HG03103 (cell line): ENCODE measurements around the gene ASS1.
"Not testable (repeated sequence)": the region's sequence is repeated elsewhere in the genome, so short reads cannot be mapped to it uniquely, and the experiment has no call there.

Experiments used
- ATAC-seq: cut with Tn5 transposase; IDR thresholded peaks from one replicate; pipeline ENCODE4 v1.9.1; 2021; ENCODE audit warnings: low read depth; ENCODE audit not compliant: unreplicated experiment

The ASS1 gene

DNA sequence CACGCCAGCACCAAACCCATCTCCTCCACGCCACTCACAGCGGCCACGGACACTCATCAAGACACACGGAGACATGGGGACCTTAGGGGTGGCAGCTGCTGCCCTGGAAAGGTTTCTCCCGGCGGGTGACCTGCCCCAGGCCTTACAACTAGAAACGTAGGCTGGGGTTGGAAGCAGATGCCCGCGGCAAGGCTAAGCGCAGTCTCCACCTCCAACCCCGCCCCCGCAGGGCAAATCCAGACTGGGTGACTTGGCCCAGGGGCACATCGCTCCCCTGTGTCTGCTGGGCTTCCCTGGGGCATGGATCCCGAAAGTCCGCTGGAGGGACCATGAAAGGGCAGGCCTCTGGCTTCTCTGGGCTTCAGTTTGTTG lies 12.0 kb upstream of the ASS1 start:
- no peak for ATAC-seq

DNA sequence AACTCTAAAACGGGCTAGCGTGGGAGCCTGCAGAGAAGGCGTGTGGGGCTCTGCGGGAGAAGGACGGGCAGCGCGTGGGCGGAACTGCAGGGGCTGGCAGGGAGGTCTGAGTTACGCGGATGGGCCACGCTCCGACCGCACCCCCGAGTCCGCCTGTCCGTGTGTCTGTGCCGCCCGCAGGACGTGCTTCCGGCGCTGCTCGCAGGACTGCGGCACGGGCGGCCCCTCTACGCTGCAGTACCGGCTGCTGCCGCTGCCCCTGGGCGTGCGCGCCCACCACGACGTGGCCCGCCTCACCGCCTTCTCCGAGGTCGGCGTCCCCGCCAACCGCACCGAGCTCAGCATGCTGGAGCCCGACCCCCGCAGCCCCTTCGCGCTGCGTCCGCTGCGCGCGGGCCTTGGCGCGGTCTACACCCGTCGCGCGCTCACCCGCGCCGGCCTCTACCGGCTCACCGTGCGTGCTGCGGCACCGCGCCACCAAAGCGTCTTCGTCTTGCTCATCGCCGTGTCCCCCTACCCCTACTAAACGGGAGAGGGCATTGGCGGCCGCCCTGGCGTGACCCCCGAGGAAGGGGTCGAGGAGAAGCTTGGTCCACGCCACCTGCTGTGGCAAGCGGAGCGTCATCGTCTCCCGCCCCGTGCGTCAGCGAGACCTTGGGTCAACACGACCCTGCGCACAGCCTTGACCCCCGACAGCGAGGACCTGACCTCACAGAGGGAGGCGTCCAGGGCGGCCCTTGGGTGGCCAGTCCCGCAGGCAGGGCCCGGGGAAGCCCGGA lies 11.4 kb upstream of the ASS1 start:
- no peak for ATAC-seq

DNA sequence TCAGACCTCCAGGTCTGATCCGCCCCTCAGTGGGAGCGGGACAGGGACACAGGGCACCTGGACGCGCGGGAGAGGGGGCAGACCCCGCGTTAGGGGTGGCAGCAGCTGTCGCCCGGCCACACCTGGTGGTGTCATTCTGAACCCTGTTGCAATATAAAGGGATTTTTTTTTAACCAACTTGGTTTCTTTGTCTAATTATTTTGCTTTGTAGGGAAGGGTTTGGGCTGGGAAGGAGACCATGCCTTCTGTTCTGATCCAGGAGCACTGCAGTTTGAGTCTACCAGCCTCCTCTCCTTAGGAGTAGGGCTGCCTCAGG lies 10.9 kb upstream of the ASS1 start:
- ATAC-seq = no peak

DNA sequence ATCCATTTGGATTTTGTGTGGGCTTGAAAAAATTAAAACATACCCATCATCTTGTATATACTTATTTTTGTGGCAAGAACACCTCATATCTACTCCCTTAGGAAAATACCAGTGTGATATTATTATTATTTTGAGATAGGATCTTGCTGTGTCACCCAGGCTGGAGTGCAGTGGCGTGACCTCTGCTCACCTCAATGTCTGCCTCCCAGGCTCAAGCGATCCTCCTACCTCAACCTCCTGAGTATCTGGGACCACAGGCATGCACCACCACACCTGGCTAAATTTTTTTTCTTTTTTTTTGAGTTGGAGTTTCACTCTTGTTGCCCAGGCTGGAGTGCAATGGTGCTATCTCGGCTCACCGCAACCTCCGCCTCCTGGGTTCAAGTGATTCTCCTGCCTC lies 10.1 kb upstream of the ASS1 start:
- ATAC-seq = not testable (repeated sequence)

DNA sequence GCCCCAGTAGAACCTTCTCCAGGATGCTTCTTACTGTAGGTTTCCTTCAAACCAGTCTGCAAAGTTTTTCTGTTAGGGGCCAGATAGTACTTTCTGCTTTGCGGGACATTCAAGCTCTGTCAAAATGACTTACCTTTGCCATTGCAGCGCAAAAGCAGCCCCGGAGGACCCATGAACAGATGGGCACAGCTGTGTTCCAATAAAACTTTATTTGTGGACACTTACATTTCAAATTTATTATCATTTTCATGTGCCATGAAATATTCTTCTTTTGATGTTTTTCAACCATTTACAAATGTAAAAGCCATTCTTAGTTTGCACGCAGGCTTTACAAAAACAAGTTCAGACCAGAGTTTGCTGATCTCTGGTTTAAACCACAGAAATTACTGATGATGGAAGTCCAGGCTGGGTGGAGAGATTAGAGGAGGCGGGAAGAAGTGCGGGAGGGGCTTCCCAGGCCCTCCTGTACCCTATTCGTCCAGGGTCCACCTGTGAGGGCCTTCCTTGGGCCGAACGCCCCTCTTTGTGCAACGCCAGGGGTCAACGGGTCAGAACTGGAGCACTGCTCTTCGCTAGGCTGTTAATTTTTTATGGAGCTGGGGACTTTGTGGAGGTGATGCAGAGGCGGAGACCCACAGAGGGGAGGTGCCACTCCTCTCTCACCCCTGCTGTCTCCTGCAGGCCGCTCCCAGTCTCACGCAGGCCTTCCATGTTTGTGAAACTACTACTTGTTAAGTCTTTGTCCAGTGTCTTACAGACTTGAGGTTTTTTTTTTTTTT lies 7.6 kb upstream of the ASS1 start:
- ATAC-seq = no peak

DNA sequence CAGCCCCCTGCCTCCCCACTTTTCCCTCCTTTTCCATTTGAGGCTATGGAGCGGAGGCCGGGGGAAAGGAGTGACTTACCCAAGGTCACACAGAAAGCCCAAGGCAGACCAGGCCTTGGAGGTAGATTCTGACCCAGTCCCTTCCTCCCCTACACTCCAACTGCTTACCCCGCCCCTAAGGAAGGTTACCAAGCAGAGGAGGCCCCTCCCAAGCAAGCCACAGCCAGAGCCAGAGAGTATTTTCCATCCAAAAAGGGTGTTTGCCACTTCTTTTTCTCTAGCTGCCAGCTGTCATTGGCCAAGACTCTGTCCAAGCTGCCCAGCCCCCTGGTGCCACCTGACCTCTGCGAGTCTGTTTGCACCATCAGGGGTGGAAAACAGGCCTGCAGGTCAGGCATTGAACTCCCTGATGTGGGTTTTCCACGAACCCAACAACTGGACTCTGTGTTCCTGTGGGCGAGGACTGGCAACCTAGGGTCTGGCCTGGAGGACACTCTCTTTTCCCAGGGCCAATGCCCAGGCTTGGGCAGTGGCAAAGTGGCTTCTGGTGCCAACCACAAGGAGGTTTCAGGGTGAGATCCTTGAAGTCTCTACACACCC lies 6.3 kb upstream of the ASS1 start:
- no peak for ATAC-seq

DNA sequence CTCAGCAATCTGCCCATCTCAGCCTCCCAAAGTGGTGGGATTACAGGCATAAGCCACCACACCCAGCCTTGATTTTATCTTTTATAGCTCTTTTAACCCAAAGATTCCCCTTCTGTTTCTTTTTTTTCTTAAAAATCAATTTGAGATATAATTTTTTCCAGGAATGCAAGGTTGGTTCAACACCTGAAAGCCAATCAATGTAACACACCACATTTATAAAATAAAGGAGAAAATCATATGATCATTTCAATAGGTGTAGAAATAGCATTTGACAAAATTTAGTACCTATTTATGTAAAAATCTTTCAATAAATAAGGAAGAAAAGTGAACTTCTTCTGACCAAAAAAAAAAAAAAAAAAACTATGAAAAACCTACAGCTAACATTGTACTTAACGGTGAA lies 3.7 kb upstream of the ASS1 start:
- ATAC-seq = no peak

DNA sequence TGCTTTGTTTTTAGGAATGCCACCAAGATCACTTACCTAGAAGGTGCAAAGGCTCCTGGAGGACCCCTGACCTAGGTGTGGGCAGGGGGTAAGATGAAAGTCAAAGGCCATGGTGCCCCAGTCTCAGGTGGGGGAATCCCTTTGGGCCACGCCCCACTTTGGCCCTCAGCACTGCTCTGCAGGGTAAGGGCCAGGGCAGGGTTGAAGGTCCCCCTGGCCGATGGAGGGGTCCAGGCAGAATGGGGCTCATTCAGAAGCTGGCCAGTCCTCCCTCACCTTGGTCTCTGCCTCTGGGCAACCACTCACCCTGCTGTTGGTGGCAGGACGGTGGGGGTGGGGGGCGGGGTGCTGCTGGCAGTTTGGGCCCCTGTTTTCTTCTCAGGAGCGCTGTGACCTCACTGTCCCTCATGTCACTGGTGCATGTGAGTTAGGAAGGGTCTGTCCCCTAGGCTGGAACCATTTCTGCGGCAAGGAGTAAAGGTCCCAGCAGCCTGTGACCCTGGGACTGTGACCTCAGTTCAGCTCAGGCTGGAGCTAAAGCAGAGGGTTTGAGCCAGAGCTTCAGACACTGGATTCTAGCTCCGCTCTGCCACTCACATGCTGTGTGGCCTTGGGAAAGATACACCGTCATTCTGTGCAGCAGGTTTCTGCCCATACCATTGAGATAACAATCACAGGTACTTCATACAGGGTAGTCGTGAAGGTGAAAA lies 1.9 kb upstream of the ASS1 start:
- ATAC-seq = no peak

DNA sequence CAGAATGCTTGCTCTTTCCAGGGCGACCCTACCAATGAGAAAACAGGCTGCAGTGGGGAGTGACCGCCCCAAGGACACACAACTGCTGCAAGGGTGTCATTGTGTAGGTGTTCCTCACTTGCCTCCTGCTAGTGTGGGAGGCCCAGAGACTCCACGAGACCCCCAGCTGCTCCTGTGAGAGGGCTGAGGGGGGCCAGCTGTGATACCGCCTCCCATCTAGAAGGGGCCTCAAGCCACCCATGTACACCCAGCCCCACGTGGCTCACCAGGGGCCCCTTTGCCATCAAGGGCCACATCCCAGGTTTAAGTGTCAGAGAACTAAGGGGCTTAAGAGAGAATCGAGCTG lies 1.3 kb upstream of the ASS1 start:
- ATAC-seq = no peak

DNA sequence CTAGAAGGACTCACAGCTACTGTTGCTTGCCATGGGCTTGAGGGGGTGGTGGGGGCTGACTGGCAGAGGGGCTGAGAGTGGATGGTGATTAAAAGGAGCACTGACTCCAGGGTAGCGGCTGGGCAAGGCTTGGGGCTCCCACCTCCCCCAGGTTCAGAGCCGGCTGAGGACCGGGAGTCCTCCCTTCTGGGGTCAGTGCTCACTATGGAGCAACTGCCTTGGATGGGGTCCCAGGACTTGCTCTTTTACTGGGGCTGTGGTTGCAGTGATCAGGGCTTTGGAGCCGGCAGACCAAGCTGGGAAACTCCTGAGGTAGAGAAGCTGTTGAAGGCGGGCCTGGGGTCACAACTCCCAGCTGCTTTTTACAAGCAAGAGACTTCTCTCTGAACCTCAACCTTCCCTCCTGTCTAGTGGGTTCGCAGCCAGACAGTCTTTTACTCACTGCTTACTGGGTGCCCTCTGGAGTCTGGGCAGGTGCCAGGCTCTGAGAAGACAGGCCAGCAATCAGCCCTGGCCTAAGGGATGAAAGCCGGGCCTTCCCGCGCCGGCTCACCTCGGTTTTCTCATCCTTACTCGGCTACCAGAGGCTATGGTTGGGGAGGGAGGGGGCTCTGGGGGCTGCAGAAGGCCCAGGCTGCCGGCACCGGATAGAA lies 795 bp upstream of the ASS1 start:
- ATAC-seq = no peak

DNA sequence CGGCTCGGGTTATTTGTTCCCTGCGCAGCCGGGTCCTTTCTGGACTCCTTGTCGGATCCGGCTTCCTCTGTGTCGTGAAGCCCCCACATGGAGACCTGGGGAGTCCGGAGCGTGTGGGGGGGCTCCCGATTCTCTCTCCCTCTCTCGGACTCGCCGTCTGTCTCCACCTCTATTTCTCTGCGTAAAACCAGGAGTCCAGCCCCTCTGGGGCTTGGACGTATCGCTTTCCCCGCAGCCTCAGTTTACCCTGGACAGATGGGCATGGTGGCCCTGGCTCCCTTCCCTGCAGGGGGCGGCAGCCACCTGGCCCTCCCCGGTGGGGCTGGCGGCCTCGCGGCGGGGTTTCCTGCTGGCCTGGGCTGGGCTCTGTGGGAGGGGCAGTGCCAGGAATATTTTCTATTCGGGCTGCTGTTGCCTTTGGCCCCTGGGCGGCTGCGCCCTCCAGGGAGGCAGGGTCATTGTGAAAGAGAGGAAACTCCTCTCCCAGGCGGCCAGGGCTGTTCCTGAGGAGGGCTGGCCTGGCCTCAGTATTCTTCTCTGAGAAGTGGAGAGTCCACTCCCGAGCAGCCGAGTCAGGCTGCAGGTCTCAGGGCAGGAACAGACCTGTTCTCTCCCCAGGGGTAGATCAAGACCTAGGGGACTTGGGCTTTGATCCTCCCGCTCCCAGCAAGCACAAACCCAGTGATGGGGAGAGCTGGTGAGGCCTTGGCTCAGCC lies 665 bp downstream of the ASS1 start:
- ATAC-seq = no peak

DNA sequence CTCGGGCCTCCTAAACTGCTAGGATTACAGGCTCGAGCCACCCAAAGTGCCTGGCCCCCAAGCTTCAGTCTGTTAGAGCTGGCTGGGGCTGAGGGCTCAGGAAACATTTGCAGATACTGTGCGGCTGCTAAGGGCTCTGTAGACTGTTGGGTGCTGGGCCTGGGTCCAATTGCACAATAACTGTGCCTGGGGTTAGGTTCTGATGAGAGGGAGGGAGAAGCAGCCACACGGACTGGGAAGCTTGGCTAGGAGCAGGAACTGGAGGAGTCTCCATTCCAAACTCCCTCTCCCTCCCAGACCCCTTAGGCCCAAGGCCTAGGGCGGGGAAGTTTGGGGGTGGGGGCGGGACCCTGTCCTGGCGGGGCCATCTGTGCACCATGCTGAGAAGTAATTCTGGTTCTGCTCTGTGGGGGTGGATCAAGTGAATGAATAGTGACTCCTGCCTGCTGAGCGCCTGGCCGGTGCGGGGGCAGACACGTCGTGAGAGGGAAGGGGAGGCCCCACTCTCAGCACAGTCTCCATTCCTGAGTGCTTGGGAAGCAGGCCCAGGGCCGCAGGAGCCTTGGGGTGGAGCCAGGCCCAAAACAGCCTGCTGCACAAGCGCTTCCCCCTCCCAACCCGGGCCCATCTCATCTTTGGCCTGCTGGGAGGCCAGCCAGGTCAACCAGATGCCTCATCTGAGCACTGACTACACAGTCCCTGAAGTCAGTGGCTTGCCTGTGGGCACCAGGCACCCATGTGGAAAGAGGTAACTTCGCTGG lies 1.5 kb downstream of the ASS1 start:
- no peak for ATAC-seq

DNA sequence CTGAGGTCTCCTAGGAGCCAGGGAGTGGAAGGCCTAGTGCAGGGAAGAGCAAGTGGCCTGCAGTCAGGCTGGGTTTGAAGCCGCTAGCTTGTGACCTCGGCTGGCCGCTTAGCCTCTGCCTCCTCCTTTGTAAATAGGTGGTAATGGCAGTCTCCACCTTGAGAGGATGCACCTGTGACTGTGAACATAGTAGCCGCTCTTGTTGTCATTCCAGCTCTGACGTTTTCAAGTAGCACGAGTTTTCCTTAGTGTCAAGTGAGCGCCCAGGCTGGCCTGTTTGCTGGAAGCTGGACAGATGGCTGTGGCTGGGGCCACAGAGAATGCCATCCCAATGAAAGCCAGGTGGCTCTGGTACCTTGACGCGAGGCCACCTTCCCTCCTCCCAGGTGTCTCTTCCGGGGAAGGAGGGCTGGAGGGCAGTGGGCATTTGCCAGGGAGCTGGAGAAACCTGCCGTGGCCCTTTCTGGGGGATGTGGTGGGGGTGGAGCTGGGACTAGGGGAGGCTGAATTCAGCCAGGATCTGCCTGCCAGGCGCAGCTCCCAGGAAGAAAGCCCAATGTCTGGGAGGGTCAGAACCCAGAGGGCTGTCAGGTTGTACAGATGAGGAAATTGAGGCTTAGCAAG lies 2.5 kb downstream of the ASS1 start:
- no peak for ATAC-seq

DNA sequence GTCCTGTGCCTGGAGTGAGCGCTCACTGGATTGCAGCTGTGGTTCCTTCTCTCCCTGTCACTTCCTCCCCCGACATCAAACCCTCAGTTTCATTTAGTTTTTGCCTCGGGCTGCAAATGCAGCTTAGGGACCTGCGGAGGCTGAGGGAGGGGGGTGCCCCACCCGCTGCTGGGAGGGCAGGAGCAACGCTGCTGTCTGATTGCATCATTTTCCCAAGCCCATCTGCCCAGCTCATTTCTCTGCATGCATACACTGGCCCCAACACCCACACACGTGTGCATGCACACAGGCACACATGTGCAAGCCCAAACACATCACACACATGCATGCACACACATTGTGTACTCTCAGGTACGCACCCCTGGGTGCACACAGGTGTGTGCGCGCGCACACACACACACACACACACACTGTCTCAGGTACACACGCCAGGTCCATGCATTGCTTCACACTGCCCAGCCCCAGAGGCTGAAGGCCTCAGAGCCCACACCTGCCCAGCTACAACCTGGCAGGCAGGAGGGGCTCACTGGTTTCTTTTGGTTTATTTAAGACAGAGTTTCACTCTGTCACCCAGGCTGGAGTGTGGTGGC lies 3.4 kb downstream of the ASS1 start:
- no peak for ATAC-seq

DNA sequence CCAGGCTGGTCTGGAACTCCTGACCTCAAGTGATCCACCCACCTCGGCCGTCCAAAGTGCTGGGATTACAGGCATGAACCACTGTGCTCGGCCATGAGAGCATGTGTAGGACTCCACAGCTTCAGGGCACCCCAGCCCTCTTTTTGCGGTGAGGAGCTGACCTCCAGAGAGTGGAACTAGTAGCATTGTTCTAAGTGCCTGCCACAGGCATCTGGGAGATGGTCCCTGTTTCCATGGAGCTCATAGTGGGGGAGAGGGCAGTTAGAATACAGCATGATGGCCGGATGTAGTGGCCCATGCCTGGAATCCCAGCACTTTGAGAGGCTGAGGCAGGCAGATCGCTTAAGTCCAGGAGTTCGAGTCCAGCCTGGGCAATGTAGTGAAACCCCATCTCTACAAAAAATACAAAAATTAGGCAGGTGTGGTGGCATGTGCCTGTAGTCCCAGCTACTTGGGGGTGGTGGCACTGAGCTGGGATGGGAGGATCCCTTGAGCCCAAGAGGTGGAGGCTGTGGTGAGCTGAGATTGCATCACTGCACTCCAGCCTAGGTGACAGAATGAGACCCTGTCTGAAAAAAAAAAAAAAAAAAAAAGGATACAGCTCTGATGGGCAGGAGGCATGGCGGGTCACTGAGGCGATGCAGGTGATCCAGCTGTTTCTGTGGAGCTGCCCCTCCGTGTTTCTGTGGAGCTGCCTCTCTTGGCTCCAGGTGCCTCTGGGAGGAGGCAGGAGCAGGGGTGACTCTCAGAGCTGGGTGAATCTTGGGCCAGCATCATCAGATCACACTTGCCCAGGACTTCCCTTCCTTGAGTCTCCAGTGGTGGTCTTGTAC lies 4.2 kb downstream of the ASS1 start:
- ATAC-seq = no peak

DNA sequence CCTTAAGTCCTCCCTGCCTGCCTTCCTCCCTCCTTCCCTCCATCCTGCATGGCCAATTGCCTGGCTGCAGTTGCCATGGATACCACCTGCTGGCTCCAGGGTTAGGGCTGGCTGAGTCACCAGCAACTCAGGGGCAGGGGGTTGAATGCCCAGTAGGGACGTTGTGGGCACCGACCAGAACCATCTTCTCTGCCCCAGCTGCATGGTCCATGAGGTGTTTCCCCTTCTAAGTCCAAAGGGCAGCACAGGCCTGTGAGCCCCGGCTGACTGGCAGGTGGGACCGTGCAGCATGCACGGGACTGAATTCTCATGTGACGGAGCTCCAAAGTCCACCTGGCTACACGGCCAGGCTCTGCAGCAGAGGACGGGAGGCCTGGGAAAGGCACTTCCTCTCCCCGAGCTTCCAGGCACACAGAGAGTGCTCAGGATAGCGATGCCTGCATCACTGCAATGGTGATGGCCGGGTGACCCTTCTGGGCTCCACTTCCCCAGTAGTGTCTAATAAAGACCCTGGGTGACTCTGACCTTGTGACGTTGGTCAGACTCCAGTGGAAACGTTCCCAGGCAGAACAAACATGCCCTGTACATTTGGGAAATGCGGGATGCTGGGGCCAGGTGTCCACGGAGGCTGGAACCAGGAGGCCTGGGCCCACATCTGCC lies 5.7 kb downstream of the ASS1 start:
- ATAC-seq = no peak

DNA sequence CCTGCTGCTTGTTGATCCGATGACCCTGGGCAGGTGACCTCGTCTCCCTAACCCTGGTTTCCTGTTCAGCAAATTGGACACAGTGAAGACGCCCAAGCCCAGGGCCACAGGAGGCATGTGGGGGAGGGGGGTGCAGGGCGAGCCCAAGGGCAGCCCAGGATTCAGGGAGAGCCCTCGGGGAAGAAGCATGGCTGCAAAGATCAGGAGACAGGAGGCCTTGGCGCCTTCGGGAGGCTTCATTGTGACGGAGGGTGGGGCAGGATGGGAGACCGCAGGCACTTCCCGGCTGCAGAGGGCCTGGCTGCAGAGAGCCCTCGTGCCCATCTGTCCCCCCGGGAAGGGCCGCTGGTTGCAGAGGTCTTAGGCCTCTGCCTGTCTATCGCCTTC lies 6.2 kb downstream of the ASS1 start:
- no peak for ATAC-seq
